GM21528 (cell line): ENCODE results near the gene HES2.
"Not testable (repeated sequence)": the region's sequence is repeated elsewhere in the genome, so short reads cannot be mapped to it uniquely, and the experiment has no call there.

ENCODE experiments used
- ATAC-seq: cut with Tn5 transposase; IDR thresholded peaks from one replicate; pipeline ENCODE4 v1.9.1; 2021; ENCODE audit warnings: mild to moderate bottlenecking, moderate library complexity; ENCODE audit not compliant: unreplicated experiment, low FRiP score

HES2 gene

GRCh38 chr1:6419804-6420453, at the start of gene HES2:
HES2 (minus strand) TSS chr1:6419919; CDS start chr1:6419820, 99 bp downstream.
- ATAC-seq = no peak

DNA sequence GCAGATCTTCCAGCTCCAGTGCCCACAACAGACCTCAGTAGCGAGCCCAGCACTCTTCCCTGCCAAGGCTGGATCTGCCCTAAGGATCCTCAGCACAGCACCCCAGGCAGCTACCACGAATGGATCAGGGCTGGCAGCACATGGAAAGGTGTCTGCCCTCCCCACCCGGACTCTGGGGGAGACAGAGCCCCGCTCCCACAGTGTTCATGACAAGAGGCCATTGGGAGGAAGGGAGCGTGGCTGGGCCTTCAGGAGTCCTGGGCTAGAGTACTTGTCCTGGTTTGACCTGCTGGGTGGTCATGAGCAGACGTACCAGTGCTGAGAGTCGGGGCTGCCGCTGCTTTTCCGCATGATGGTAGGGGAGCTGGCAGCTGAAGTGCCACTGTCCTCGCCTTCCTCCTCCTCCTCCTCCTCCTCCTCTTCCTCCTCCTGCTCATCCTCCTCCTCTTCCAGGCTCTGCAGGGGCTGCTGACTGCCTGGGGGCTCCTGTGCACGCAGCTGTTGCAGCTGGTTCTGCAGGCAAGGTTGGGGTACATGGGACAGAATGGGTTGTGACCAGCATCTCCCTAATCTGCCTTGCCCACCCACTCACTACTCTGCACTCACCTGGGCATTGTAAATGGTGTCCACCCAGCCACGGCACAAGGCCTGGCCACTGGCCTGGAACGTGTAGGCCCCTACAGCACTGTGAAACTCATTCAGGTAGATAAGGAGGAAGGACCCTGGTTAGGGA, 49.2 kb upstream of the HES2 start:
- ATAC-seq = no peak

- no peak for ATAC-seq
These were observed 48.3 kb upstream of the HES2 start for GRCh38 chr1:6467744-6468688.

GRCh38 chr1:6467224-6467623, 47.5 kb upstream of the HES2 start:
- ATAC-seq = no peak

- ATAC-seq = no peak
These were observed 47.0 kb upstream of the HES2 start for GRCh38 chr1:6466751-6467150.

GRCh38 chr1:6466023-6466422, 46.3 kb upstream of the HES2 start, which contains the start of gene TNFRSF25:
TNFRSF25 (minus strand) TSS chr1:6466173; CDS start chr1:6466107, 66 bp downstream.
- no peak for ATAC-seq

DNA sequence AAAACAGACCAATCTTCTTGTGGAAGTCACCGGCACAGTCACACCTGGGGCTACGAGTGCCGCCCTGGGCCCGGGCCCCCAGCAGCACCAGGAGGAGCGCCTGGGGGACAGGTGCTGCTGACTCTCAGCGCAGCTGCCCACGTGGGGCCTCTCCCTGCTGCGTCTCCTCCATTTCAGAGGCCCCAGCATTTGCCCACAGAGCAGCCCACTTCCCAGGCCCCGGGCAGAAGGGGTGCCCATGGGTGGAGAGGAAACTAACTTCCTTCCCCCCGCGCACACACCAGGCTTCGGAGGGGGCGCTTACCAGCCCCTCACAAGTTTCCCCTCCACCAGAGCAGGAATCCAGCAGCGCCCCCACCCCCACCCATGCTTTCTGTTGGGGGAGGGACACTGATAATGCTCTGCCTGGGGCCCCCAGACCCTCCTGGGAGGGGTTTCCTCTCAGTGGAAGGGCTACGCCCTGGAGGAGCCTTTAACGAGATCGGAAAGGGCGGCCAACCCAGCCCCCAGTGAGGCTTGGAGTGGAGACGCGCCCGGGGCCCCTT, 45.8 kb upstream of the HES2 start:
- no peak for ATAC-seq

- no peak for ATAC-seq
These were observed 45.2 kb upstream of the HES2 start for GRCh38 chr1:6464915-6465314.

DNA sequence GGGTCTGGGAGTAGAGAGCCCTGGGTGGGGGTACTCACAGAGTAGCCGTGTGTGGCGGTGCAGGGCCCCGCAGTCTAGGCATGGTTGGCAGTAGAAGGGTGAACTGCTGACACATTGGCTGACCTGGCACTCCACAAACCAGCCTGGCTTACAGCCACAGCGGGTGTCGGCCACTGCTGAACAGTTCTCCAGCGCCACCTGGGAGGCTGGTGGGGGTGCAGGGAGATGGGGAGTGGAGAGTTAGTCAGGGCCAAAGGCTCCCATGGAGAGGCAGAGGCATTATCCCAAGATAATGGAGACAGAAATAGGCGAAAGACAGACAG, 44.8 kb upstream of the HES2 start:
- no peak for ATAC-seq

DNA sequence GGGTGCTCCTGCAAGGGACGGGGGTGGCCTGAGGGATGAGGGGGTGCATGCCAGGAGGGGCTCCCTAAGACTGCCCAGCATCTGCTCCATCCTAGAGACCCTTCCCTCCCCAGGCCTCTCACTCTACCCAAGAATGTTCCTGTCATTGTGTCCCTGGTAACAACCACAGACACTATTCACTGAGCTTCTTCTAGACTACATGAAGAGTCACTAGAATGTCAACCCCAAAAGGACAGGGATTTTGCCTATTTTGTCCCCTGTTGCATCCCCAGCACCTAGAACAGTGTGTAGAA, 43.3 kb upstream of the HES2 start:
- ATAC-seq = no peak

- no peak for ATAC-seq
These were observed 42.8 kb upstream of the HES2 start for GRCh38 chr1:6462412-6463119.

DNA sequence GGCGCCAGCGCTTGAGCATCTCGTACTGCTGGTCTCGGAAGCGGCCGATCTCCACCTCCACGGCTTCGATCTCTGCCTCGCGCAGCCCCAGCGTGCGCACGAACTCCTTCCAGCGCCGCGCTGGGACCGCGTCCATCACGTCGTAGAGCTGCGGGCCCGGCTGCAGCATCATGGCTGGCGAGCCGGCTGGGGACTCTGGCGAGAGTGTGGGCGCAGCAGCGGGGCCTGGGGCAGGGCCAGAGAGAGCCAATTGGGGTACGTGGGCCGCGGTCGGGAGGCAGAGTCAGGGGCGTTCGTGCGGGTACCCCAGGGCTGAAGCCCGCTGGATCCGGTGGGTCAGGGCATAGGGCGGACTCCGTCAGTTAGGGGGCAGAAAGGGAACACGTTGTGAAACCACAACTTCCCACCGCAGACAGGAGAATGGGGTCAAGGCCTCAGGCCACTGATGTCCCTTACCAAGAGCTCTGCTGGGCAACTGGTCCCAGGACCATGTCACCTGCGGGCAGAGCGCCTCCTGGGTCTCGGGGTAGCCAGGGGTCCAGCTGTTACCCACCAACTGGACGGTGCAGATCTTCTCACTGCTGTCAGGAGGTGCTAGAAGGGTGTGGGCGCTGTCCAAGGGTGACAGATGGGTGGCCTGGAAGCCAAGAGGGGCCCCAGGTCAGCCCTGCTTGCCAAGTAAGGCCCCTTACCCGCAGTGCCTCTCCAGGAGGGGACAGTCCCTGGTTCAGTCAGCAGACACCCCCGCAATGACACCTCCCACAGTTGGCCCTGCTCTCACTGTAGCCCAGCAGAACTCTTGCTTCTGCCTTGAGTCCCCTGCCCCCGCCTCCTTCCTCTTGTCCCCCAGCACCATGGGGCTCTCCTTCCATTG, 42.1 kb upstream of the HES2 start:
- no peak for ATAC-seq

- no peak for ATAC-seq
These were observed 41.4 kb upstream of the HES2 start for GRCh38 chr1:6461051-6461530.

GRCh38 chr1:6460301-6461050, 40.8 kb upstream of the HES2 start:
- no peak for ATAC-seq

GRCh38 chr1:6459850-6460265, 40.1 kb upstream of the HES2 start:
- ATAC-seq = no peak

DNA sequence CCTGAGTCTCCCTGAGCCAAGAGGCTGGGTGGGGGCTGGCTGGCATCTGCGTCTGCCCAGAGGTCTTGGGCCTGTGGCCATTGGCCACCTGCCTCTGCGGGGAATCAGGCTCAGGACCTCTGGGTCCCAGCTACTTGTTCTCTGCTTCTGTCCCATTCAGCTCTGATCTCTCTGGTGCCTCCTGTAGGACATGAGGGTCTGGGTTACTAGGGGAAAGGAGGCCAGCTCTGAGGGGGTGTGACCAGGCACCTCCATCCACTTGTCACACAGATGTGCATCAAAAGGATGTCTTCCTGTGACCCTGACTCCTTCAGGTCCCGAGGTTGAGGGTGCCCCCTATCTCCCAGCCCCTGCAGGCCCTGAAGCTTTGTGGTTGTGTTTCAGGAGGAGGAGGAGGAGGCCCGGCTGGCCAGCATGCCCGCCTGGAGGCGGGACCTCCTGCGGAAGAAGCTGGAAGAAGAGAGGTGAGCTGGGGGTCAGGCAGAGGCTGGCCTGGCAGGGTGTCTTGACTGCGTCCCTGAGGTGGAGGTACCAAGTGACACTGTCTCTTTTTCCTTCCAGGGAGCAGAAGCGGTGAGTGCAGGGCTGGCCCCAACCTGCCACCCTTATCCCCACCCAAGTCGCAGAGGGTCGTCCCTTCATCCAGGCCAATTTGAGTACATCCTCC, 37.2 kb upstream of the HES2 start:
- no peak for ATAC-seq

DNA sequence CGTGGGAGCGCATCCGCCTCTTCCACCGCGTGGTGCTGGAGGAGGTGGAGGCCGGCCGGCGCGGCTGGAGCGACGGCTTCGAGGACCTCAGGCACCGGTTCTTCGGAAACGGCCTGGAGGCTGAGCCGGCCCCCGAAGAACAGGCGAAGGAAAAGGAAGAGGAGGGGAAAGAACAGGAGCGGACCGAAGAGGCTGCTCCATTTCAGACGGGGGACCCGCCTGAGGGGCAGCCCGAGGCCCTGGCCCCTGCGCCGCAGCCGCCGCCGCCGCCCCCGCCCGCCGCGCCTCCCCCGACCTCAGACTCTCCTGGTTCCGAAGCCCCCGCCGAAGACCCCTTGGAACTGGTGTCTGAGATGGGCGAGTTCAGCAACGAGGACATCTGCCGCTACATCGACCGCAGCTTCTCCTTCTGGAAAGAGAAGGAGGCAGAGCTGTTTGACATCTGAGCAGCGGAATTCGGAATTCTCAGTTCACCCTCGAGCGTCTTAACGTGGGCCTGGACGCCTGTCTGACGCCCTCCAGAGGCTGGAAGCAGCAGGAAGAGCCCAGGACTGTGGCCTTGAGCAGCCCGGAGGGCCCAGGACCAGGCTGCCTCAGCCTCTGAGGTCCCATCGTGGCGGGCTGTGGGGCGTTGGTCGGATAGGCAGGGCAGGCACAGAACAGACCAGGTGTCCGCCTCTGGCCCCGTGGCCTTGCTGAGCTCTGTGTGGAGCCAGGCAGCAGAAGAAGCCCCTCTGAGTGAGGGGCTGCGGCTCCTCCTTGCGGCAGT, 36.2 kb upstream of the HES2 start:
- not testable (repeated sequence) for ATAC-seq
